OCI-LY3 (cell line): ENCODE measurements around the gene WHRN.

Source experiments
- H2AFZ ChIP-seq: fragments of 200-600, 300-600 bp; shearing (Covaris generic); 2 replicates; pipeline ENCODE4 v1.6.0; 2014; ENCODE audit warnings: antibody characterized with exemption, low read depth, low read length
- H3K27ac ChIP-seq: fragments of 200-600, 300-600 bp; sonication (generic); 2 replicates; pipeline ENCODE4 v1.5.1; 2014; ENCODE audit warnings: mild to moderate bottlenecking, low read length, moderate library complexity, mixed read lengths
- H3K27me3 ChIP-seq: fragments of 200-600, 300-600 bp; sonication (generic); 2 replicates; pipeline ENCODE4 v1.6.1; 2014; ENCODE audit warnings: low read depth, low read length, mixed read lengths
- H3K36me3 ChIP-seq: fragments of 200-600, 300-600 bp; sonication (generic); replicated peaks from 2 replicates; pipeline ENCODE3; 2014; ENCODE audit warnings: low read depth, low read length, mixed read lengths
- H3K4me1 ChIP-seq: fragments of 300-600, 200-600 bp; sonication (generic); 2 replicates; pipeline ENCODE4 v1.6.1; 2014; ENCODE audit warnings: low read length, mixed read lengths
- H3K4me2 ChIP-seq: fragments of 200-600, 300-600 bp; sonication (generic); 2 replicates; pipeline ENCODE4 v1.6.1; 2014; ENCODE audit warnings: low read length, mixed read lengths
- H3K4me3 ChIP-seq: fragments of 300-600, 200-600 bp; sonication (generic); 2 replicates; pipeline ENCODE4 v1.5.1; 2014; ENCODE audit warnings: antibody characterized with exemption, mild to moderate bottlenecking, low read length, moderate library complexity
- H3K79me2 ChIP-seq: fragments of 300-600, 200-600 bp; shearing (Covaris generic); 2 replicates; pipeline ENCODE4 v1.6.1; 2014; ENCODE audit warnings: mild to moderate bottlenecking, low read length, mixed read lengths
- H3K9ac ChIP-seq: fragments of 300-600, 200-600 bp; shearing (Covaris generic); 2 replicates; pipeline ENCODE4 v1.6.0; 2014; ENCODE audit warnings: mild to moderate bottlenecking, low read length, moderate library complexity
- H3K9me3 ChIP-seq: fragments of 200-600, 300-600 bp; shearing (Covaris generic); 2 replicates; pipeline ENCODE4 v1.6.1; 2014; ENCODE audit warnings: low read length, mixed read lengths; ENCODE audit not compliant: insufficient read depth
- H4K20me1 ChIP-seq: fragments of 200-600, 300-600 bp; sonication (generic); 2 replicates; pipeline ENCODE4 v1.6.1; 2016; ENCODE audit warnings: low read length, mixed read lengths; ENCODE audit not compliant: insufficient read depth
- CTCF ChIP-seq: fragments of 200-600, 300-600 bp; sonication (generic); IDR thresholded peaks from 2 replicates; pipeline ENCODE4 v1.5.1; 2014; ENCODE audit warnings: antibody characterized with exemption, low read length, low read depth
- EZH2phosphoT487 ChIP-seq: fragments of 200-600 bp; shearing (Covaris generic); IDR thresholded peaks from 2 replicates; pipeline ENCODE4 v1.6.1; 2018; ENCODE audit warnings: antibody characterized with exemption, mixed run types, low read depth

Gene WHRN

DNA sequence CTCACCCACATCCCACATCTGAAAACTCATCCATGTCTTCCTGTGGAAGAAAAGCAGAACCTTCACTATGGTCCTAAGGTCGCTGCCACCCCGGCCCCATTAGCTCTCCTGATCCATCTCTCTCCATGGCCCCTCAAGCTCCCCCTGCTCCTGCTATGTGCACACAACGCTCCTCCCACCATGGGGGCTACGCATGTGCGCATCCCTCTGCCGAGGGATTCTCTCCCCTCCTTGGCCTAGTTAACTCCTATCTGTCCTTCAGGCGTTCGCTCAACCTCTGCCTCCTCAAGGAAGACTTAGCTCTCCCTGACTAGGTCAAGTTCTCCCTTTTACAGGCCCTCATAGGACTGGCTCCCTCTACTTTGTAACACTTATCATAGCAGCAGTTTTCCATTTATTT is 127.3 kb downstream of the WHRN start:
- Histone ChIP-seq H3K27me3 (no peaks in the 10 kb centered on the region), H3K4me2 (no peak overlapping the region), H3K9ac (no peak overlapping the region), H3K9me3 (no peaks in the 10 kb centered on the region), H2AFZ (no peak overlapping the region), H3K79me2 (peaks cover 89% of the 10 kb centered on the region), H3K4me1 (peaks cover 47% of the 10 kb centered on the region), H4K20me1 (peaks cover 37% of the 10 kb centered on the region; the same call in 1 of the 2 replicates), H3K4me3 (no peak overlapping the region), H3K27ac (no peak overlapping the region), H3K36me3 (peaks cover 75% of the 10 kb centered on the region)
- TF ChIP-seq EZH2phosphoT487 (no peak), CTCF (no peak)

DNA sequence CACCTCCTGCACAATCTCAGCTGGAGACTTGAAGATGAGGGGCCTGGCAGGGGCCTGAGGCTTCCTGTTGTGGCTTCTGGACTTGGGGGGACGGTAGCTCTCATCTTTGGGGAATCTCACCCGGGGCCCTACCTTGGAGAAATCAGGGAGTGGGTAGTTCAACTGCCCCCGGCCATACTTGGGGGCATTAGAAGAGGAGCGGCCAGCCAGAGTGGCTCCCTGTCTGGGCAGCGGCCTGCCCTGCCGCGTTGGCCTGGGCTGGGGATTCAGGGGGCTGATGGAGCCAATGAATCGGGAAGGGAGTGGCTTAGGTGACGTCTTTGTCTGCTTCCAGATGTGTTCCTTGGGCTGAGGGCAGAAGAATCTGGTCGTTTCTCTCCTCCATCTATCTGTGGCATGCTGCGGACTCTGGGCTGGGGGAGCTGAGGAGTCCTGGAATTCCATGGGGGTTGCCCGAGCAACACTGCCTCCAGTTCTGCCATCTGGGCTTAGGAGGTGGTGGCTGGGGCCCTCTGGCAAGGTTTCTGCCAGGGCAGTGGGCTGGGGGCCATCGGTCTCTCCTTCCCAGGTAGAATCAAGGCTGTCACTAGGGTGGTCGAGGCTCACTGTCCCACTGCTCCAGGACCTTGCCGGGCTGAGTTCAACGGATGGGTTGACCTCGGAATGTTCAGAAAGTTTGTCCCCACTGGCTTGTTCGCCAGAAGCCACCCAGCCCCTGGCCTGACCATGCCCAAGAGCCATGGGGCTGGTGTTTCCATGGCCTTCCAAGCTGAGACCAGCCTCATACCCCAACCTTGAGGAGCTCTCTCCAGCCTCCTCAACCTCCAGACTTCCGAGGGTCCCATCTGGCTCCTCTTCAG is 128.5 kb downstream of the WHRN start:
- peaks cover 30% of the 10 kb centered on the region; the same call in 1 of the 2 replicates for H4K20me1 ChIP-seq
- no peak overlapping the region for H3K4me2 ChIP-seq
- H3K4me1 ChIP-seq, result peaks cover 46% of the 10 kb centered on the region
- H3K4me3 ChIP-seq, result no peak overlapping the region
- H3K9me3 ChIP-seq, result no peaks in the 10 kb centered on the region
- no peak overlapping the region for H2AFZ ChIP-seq
- no peak overlapping the region for H3K9ac ChIP-seq
- peaks cover 73% of the 10 kb centered on the region for H3K36me3 ChIP-seq
- peak overlapping the region; percentile 11; the same call in 1 of the 2 replicates for H3K27ac ChIP-seq
- H3K27me3 ChIP-seq, result no peaks in the 10 kb centered on the region
- TF ChIP-seq CTCF (no peak), EZH2phosphoT487 (no peak)
- H3K79me2 ChIP-seq, result peaks cover 86% of the 10 kb centered on the region

GRCh38 chr9:114375386-114376175 is 129.7 kb downstream of the WHRN start:
- Histone ChIP-seq H3K9me3 (no peaks in the 10 kb centered on the region), H3K27ac (peak overlapping the region; percentile 96), H3K4me1 (peaks cover 58% of the 10 kb centered on the region), H3K79me2 (peaks cover 83% of the 10 kb centered on the region), H2AFZ (no peak overlapping the region), H3K4me2 (no peak overlapping the region), H3K27me3 (no peaks in the 10 kb centered on the region), H4K20me1 (peaks cover 28% of the 10 kb centered on the region; the same call in 1 of the 2 replicates), H3K4me3 (no peak overlapping the region), H3K36me3 (peaks cover 75% of the 10 kb centered on the region), H3K9ac (no peak overlapping the region)
- TF ChIP-seq CTCF (no peak), EZH2phosphoT487 (no peak)

GRCh38 chr9:114374936-114375335 is 130.3 kb downstream of the WHRN start:
- TF ChIP-seq CTCF, result no peak
- no peak for TF ChIP-seq EZH2phosphoT487
- no peak overlapping the region for H3K4me2 ChIP-seq
- peak overlapping the region; percentile 96 for H3K27ac ChIP-seq
- peaks cover 82% of the 10 kb centered on the region for H3K79me2 ChIP-seq
- no peaks in the 10 kb centered on the region for H3K9me3 ChIP-seq
- H3K4me3 ChIP-seq, result no peak overlapping the region
- H3K4me1 ChIP-seq, result peaks cover 64% of the 10 kb centered on the region
- no peak overlapping the region for H2AFZ ChIP-seq
- peaks cover 73% of the 10 kb centered on the region for H3K36me3 ChIP-seq
- no peaks in the 10 kb centered on the region for H3K27me3 ChIP-seq
- H3K9ac ChIP-seq, result no peak overlapping the region
- H4K20me1 ChIP-seq, result peaks cover 26% of the 10 kb centered on the region; the same call in 1 of the 2 replicates
